ENCODE data around the gene MEF2A. TPM values are rescaled to one million over a fixed set of nuclear protein-coding genes. Genes with fewer than 3 reads are reported as not detected.

MEF2A gene
- total RNA-seq, 1 donor from 2014 or later: 86.8 TPM

DNA sequence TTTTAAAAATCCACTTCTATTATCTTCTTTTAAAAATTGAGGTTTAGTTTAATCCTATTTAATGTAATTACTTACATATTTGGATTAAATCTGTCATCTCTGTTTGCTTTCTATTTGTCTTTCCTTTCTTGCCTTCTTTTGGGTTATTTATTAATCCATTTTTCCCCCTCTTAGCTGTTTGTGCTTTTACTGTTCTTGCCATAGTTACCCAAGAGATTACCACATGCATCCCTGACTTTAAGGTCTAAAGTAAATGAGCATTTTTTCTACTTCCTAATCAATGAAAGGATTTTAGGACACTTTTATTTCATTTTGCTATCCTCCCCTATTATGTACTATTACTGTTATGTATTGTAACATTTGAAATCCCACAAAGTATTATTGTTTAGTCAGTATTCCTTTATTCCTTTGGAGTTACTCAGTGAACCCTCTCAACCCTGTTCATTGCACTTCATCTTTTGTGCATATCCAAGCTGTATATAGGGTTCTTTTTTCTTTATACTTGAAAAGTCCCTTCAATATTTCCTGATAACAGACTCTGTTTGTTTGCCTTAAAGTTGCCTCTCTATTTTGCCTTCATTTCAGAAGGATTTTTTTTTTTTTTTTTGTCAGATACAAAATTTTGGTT is 62.7 kb downstream of the MEF2A start:
- Histone ChIP-seq H3K36me3 (no peaks in the 10 kb centered on the region), H3K27me3 (no peaks in the 10 kb centered on the region), H3K4me1 (peaks cover 35% of the 10 kb centered on the region), H3K4me3 (no peak overlapping the region), H3K27ac (no peak overlapping the region), H3K9me3 (no peaks in the 10 kb centered on the region)
- TF ChIP-seq, protein P1, sequence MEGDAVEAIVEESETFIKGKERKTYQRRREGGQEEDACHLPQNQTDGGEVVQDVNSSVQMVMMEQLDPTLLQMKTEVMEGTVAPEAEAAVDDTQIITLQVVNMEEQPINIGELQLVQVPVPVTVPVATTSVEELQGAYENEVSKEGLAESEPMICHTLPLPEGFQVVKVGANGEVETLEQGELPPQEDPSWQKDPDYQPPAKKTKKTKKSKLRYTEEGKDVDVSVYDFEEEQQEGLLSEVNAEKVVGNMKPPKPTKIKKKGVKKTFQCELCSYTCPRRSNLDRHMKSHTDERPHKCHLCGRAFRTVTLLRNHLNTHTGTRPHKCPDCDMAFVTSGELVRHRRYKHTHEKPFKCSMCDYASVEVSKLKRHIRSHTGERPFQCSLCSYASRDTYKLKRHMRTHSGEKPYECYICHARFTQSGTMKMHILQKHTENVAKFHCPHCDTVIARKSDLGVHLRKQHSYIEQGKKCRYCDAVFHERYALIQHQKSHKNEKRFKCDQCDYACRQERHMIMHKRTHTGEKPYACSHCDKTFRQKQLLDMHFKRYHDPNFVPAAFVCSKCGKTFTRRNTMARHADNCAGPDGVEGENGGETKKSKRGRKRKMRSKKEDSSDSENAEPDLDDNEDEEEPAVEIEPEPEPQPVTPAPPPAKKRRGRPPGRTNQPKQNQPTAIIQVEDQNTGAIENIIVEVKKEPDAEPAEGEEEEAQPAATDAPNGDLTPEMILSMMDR (IDR thresholded peaks at IDR 0.05): no peak
- intact Hi-C loops (cut with DNase I): no loop called here
- DNase-seq (no peak), ATAC-seq (no peak)

DNA sequence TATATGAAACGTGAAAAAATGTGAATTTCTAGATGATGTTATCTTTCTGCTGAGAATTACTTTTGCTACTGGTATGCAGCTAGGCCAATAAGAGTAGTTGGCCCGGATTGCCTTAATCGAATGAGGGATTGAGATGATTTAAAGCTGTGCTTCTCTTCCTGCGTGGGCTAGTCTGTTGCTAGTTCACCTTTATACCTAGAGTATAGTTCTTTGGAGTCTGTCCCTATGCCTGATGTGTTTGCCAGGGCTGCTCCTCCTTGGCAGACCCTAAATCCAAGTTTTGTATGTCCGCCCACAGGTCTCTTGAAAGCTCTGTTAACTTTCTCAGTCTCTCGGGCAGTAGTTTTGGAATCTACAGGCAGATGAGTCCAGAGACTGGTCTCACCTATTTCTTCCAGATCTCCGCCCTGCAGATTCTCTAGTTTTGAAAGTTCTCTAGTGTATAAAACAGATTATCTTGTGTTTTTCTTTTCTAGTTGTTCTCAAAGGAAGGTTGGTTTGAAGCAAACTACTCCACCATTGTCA is 64.9 kb downstream of the MEF2A start:
- intact Hi-C loops (cut with DNase I): no loop called here
- peaks cover 35% of the 10 kb centered on the region for H3K4me1 ChIP-seq
- H3K27ac ChIP-seq: peak overlapping the region; percentile 59

DNA sequence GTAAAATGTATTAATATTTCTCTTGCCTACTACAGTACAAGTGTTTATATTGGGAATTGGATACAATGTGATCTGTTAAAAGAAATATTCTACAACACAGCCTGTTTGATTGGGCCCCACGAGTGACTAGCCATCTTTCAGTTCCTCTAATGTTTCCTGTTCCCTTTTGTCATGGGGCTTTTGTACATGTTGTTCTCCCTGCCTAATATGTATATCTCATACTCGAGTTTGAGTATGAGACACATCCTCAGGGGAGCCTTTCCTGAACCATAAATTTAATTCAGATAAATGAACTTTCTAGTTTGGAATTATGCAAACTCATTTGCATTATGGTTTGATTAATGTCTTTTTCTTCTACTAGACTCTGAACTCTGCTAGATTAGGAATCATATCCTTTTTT is 65.5 kb downstream of the MEF2A start:
- peaks cover 4% of the 10 kb centered on the region for H3K36me3 ChIP-seq
- no peak overlapping the region for H3K4me3 ChIP-seq
- intact Hi-C loops (cut with DNase I): no loop called here
- DNase-seq: no peak
- H3K4me1 ChIP-seq: peaks cover 35% of the 10 kb centered on the region
- peak overlapping the region; percentile 59 for H3K27ac ChIP-seq
- TF ChIP-seq, protein P1 (IDR thresholded peaks at IDR 0.05): no peak
- peak; percentile 93 for ATAC-seq
- H3K9me3 ChIP-seq: no peaks in the 10 kb centered on the region
- no peaks in the 10 kb centered on the region for H3K27me3 ChIP-seq

More for the DNA sequence above, 64.9 kb downstream of the MEF2A start:
- ATAC-seq (no peak), DNase-seq (no peak)
- Histone ChIP-seq H3K27me3 (no peaks in the 10 kb centered on the region), H3K4me3 (no peak overlapping the region), H3K36me3 (peaks cover 4% of the 10 kb centered on the region), H3K9me3 (no peaks in the 10 kb centered on the region)
- TF ChIP-seq, protein P1 (IDR thresholded peaks at IDR 0.05): no peak

DNA sequence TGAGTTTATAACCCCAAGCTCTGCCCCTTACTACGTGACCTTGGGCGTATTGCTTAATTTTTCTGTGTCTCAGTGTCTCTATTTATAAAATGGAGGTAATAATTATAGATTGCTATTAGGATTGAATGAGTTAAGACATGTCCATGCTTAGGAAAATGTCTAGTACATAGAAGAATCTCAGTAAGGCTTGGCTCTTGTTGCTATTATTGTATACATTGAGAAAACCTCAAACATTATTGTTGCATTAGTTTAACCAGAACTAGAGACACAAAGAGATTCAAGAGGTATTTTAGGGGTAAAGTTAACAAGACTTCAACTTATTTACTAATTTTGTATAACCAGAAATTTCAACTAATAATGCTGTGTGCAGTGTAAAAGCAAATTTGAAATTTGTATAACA is 66.7 kb downstream of the MEF2A start:
- ATAC-seq (no peak), DNase-seq (no peak)
- intact Hi-C loops (cut with DNase I): no loop called here
- Histone ChIP-seq H3K4me1 (peaks cover 35% of the 10 kb centered on the region), H3K36me3 (peaks cover 4% of the 10 kb centered on the region), H3K27me3 (no peaks in the 10 kb centered on the region), H3K27ac (peak overlapping the region; percentile 18), H3K9me3 (no peaks in the 10 kb centered on the region), H3K4me3 (no peak overlapping the region)
- TF ChIP-seq, protein P1 (IDR thresholded peaks at IDR 0.05): no peak

DNA sequence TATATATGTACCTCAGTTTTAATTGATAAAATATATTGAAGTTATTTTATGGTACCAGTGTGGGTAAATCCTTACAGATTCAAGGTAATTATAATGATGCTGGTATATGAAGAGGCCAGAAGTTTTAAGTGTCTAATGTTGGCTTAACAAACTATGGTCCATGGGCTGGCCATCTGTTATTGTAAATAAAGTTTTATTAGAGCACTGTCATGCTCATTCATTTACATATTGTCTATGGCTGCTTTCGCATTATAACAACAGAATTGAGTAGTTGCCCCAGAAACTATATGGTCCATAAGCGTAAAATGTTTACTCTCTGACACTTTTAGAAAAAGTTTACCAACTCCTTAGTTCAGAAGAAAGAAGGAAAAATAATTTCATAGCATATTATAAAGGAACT is 67.9 kb downstream of the MEF2A start:
- Histone ChIP-seq H3K27me3 (no peaks in the 10 kb centered on the region), H3K27ac (no peak overlapping the region), H3K4me1 (peaks cover 27% of the 10 kb centered on the region), H3K36me3 (peaks cover 4% of the 10 kb centered on the region), H3K4me3 (no peak overlapping the region), H3K9me3 (no peaks in the 10 kb centered on the region)
- ATAC-seq: no peak
- intact Hi-C loops (cut with DNase I): no loop called here
- no peak for DNase-seq
- TF ChIP-seq, protein P1 (IDR thresholded peaks at IDR 0.05): no peak
